Fibroblast of villous mesenchyme (primary cell): ENCODE results near the gene CTTNBP2NL. TPM values are rescaled to one million over a fixed set of nuclear protein-coding genes. Genes with fewer than 3 reads are reported as not detected.
"Not testable (repeated sequence)": the region's sequence is repeated elsewhere in the genome, so short reads cannot be mapped to it uniquely, and the experiment has no call there.

Experiments
- DNase-seq: peaks from one replicate; pipeline ENCODE4 v3.0.0-alpha.2; 2010; ENCODE audit warnings: low read depth
- H3K4me3 ChIP-seq: 2 replicates; pipeline ENCODE4 v1.5.1; 2011; ENCODE audit warnings: low read depth, mild to moderate bottlenecking, low read length
- total RNA-seq: library from RNA; depleted of rRNA; stranded (reverse); fragments of >200 nt; gene quantifications from 2 replicates; pipeline ENCODE4 v1.2.3, GENCODE V29; 2012
- TF ChIP-seq, protein P1 (sequence below): IDR thresholded peaks from 2 replicates; pipeline ENCODE4 v1.5.1; 2012; ENCODE audit warnings: low read depth, mild to moderate bottlenecking, low read length; ENCODE audit not compliant: insufficient read depth

The CTTNBP2NL gene
- total RNA-seq, 1 donor: 30.2 TPM

GRCh38 chr1:112393631-112393974 lies 2.4 kb upstream of the CTTNBP2NL start:
- TF ChIP-seq, protein P1, sequence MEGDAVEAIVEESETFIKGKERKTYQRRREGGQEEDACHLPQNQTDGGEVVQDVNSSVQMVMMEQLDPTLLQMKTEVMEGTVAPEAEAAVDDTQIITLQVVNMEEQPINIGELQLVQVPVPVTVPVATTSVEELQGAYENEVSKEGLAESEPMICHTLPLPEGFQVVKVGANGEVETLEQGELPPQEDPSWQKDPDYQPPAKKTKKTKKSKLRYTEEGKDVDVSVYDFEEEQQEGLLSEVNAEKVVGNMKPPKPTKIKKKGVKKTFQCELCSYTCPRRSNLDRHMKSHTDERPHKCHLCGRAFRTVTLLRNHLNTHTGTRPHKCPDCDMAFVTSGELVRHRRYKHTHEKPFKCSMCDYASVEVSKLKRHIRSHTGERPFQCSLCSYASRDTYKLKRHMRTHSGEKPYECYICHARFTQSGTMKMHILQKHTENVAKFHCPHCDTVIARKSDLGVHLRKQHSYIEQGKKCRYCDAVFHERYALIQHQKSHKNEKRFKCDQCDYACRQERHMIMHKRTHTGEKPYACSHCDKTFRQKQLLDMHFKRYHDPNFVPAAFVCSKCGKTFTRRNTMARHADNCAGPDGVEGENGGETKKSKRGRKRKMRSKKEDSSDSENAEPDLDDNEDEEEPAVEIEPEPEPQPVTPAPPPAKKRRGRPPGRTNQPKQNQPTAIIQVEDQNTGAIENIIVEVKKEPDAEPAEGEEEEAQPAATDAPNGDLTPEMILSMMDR: no peak
- DNase-seq: peak; percentile 33
- peak overlapping the region; percentile 10 for H3K4me3 ChIP-seq

DNA sequence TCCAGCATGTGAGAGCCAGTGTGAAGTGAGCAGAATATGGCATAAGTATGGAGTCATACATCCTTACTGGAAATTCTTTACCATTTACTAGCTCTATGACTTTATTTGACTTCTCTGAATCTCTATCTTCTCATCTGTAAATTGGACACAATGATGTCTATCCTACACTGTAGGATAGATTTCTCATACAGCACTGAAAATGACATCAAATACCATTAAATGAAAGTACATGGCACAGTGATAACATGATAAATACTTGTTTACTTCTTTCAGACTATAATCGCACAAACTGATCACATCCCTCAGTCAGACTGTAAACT lies 1.3 kb upstream of the CTTNBP2NL start:
- peak overlapping the region; percentile 48 for H3K4me3 ChIP-seq
- DNase-seq: no peak
- TF ChIP-seq, protein P1: no peak

- H3K4me3 ChIP-seq: peak overlapping the region; percentile 98
- no peak for DNase-seq
- TF ChIP-seq, protein P1: no peak
Measured at GRCh38 chr1:112395256-112395820, 676 bp upstream of the CTTNBP2NL start.

DNA sequence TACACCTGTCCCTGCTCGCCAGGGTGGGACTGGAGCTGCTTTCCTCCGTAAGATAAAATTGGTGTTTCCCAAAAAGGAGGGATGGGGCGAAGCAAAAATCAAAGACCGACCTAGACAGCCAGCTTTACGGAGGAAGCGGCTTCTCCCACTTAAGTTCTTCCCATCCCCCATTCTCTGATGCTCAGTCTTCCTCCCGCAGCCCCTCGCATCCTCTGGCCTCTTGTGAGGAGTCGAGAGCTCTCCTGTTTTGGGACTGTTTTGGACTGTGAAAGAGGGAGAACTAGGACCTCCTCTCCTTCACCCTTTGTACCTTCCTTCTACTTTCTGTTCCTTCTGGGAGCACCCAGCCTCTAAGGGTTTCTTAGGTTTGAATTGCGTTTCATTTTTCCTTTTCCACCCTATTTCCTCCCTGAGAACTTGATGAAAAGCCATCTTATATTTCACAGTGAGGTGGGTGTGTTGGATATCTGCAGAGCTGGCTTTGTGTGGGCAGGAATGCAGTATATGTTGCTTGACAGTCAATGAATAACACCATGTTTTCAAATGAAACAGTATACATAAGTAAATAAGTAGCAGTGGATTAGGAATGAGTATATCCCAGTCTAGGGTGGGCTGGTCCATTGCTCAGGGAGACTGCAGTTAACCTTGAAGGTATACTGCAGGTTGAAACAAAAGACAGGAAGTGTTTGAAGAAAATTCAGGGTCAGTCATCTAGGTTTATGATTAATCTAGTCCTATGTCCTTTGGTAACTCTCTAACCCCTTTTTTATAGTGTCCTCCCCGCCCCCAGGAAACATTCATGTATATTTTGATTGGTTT lies 848 bp downstream of the CTTNBP2NL start:
- peak; percentile 34 for DNase-seq
- H3K4me3 ChIP-seq: peak overlapping the region; percentile 98
- TF ChIP-seq, protein P1: no peak

DNA sequence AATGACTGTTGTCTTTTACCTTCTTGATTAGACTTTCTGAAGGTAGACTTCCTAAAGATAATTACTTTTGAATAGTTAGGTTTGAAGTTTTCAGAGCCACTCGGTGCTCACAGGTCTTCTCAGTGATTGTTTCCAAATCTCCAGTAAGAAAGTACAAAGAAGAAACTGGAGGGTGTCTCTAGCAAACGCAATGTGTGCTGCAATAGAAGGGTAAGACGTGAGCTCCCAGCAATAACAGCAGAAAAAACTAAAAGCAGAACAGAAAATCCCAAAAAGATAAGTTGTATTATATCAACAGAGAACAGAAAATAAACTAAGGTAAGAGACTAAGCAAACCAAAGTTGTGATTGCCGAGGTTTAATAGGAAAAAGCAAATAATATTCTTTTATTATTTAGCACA lies 1.8 kb downstream of the CTTNBP2NL start:
- TF ChIP-seq, protein P1: no peak
- peak overlapping the region; percentile 98 for H3K4me3 ChIP-seq
- no peak for DNase-seq

- DNase-seq: no peak
- no peak overlapping the region for H3K4me3 ChIP-seq
- TF ChIP-seq, protein P1: no peak
Measured at GRCh38 chr1:112399456-112399855, 3.4 kb downstream of the CTTNBP2NL start.

- not testable (repeated sequence) for H3K4me3 ChIP-seq, DNase-seq
Measured at GRCh38 chr1:112400706-112401105, 4.7 kb downstream of the CTTNBP2NL start.
